Ovary (tissue), 3 donors: ENCODE measurements around the gene DDI1.

Experiments
- CTCF ChIP-seq, 3 donors: fragments of 450-650 bp in 2 of 3; fragments of 200-600 bp in 1 of 3; IDR thresholded peaks; one replicate each; pipeline versions ENCODE4 v1.5.1 to v1.8.0; 2016 to 2022; ENCODE audit warnings: antibody characterized with exemption in 3 of 3, mild to moderate bottlenecking in 1 of 3
- EP300 ChIP-seq: sonication (generic); formaldehyde crosslinking; IDR thresholded peaks from one replicate; pipeline ENCODE4 v1.6.1; 2017; ENCODE audit warnings: antibody characterized with exemption
- donor health status: DM: no; HTN: no; CAD: no.

GRCh38 chr11:104060820-104061219 lies 24.4 kb downstream of the DDI1 start:
- TF ChIP-seq CTCF (IDR thresholded peaks at IDR 0.05) (no peak), EP300 (no peak)
